Stimulated activated CD8-positive, alpha-beta memory T cell treated with anti-CD3 and anti-CD28 coated beads, Interleukin-12 subunit alpha, Interleukin-12 subunit beta, amount 100 ng/mL, for 1 hour (primary cell): ENCODE data around the gene KRT73.

Experiments used
- DNase-seq: peaks from one replicate; pipeline ENCODE4 v3.0.0-alpha.2; 2020; ENCODE audit warnings: low read depth

KRT73 gene

GRCh38 chr12:52618216-52618615, at the start of gene KRT73:
Gene KRT73 (minus strand): TSS chr12:52618559. CDS start chr12:52618524, 35 bp downstream.
- no peak for DNase-seq

- no peak for DNase-seq
Observed at GRCh38 chr12:52667931-52668330, 49.6 kb upstream of the KRT73 start.

- DNase-seq: no peak
Observed at GRCh38 chr12:52667509-52667908, 49.1 kb upstream of the KRT73 start.

- no peak for DNase-seq
Observed at GRCh38 chr12:52666471-52666870, 48.1 kb upstream of the KRT73 start.

GRCh38 chr12:52663420-52663819, 45.1 kb upstream of the KRT73 start:
- no peak for DNase-seq

GRCh38 chr12:52662918-52663229, 44.5 kb upstream of the KRT73 start:
- DNase-seq: no peak

- DNase-seq: no peak
Observed at GRCh38 chr12:52662093-52662917, 43.9 kb upstream of the KRT73 start.

- DNase-seq: no peak
Observed at GRCh38 chr12:52661668-52662067, 43.3 kb upstream of the KRT73 start.

GRCh38 chr12:52660934-52661499, 42.7 kb upstream of the KRT73 start:
- no peak for DNase-seq

GRCh38 chr12:52659951-52660350, 41.6 kb upstream of the KRT73 start:
- DNase-seq: no peak

GRCh38 chr12:52659395-52659794, 41.0 kb upstream of the KRT73 start:
- no peak for DNase-seq

GRCh38 chr12:52658196-52658595, 39.8 kb upstream of the KRT73 start:
- no peak for DNase-seq

GRCh38 chr12:52657250-52657902, 39.0 kb upstream of the KRT73 start:
- no peak for DNase-seq

- no peak for DNase-seq
Observed at GRCh38 chr12:52656616-52657015, 38.3 kb upstream of the KRT73 start.

GRCh38 chr12:52655720-52656124, 37.4 kb upstream of the KRT73 start:
- DNase-seq: no peak

- no peak for DNase-seq
Observed at GRCh38 chr12:52655251-52655650, 36.9 kb upstream of the KRT73 start.

GRCh38 chr12:52651726-52652261, 33.4 kb upstream of the KRT73 start, which contains the start of gene KRT2:
Gene KRT2 (minus strand): TSS chr12:52652211. CDS start chr12:52652142, 69 bp downstream.
- no peak for DNase-seq

GRCh38 chr12:52650520-52651081, 32.2 kb upstream of the KRT73 start:
- no peak for DNase-seq

GRCh38 chr12:52649066-52649465, 30.7 kb upstream of the KRT73 start:
- no peak for DNase-seq

- no peak for DNase-seq
Observed at GRCh38 chr12:52648012-52648550, 29.7 kb upstream of the KRT73 start.

GRCh38 chr12:52647601-52648000, 29.2 kb upstream of the KRT73 start:
- DNase-seq: no peak

GRCh38 chr12:52646613-52647012, 28.3 kb upstream of the KRT73 start:
- DNase-seq: no peak
